OCI-LY7 (cell line): Measurements from ENCODE around the gene RBBP8.

Experiments used
- EZH2phosphoT487 ChIP-seq: fragments of 200-600 bp; sonication (generic); IDR thresholded peaks from 2 replicates; pipeline ENCODE4 v1.6.1; 2018; ENCODE audit warnings: low read depth, borderline replicate concordance, mild to moderate bottlenecking, mixed run types, antibody characterized with exemption, low read length, moderate library complexity, mixed read lengths
- TF ChIP-seq, protein P1 (sequence below): fragments of 200-600 bp; sonication (generic); conservative IDR thresholded peaks from 2 replicates; pipeline ENCODE4 v1.5.1; 2014; ENCODE audit warnings: mild to moderate bottlenecking, antibody characterized with exemption, low read length, moderate library complexity, mixed read lengths

DNA sequence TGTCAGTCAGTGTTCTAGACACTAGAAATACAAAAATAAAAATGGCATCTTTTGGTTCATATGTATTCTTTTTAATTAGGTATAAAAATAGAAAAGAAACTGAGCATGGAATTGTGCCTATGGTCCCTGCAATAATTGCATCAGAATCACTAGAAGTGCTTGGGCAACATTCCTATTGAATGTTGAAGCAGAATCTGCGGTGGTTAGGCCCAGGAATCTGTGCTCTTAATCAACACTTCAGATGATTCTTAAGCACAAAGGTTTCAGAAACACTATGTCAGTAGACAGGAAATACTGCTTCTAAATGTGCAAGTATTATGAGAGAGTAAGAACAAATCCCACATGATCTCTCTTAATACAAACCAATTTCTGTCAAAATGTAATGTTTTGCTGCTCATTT is 20.3 kb upstream of the RBBP8 start:
- TF ChIP-seq, protein P1, sequence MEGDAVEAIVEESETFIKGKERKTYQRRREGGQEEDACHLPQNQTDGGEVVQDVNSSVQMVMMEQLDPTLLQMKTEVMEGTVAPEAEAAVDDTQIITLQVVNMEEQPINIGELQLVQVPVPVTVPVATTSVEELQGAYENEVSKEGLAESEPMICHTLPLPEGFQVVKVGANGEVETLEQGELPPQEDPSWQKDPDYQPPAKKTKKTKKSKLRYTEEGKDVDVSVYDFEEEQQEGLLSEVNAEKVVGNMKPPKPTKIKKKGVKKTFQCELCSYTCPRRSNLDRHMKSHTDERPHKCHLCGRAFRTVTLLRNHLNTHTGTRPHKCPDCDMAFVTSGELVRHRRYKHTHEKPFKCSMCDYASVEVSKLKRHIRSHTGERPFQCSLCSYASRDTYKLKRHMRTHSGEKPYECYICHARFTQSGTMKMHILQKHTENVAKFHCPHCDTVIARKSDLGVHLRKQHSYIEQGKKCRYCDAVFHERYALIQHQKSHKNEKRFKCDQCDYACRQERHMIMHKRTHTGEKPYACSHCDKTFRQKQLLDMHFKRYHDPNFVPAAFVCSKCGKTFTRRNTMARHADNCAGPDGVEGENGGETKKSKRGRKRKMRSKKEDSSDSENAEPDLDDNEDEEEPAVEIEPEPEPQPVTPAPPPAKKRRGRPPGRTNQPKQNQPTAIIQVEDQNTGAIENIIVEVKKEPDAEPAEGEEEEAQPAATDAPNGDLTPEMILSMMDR = no peak
- no peak for TF ChIP-seq EZH2phosphoT487
